Neutrophil (primary cell): ENCODE results near the gene GATA1.

Source experiments
- H3K27ac ChIP-seq: fragments of 200-600 bp; sonication (generic); 2 replicates; pipeline ENCODE4 v1.5.1; 2016; ENCODE audit warnings: mild to moderate bottlenecking, moderate library complexity
- H3K27me3 ChIP-seq: fragments of 200-600 bp; sonication (generic); 2 replicates; pipeline ENCODE4 v1.6.0; 2016; ENCODE audit warnings: mild to moderate bottlenecking
- H3K36me3 ChIP-seq: fragments of 200-600 bp; sonication (generic); 2 replicates; pipeline ENCODE4 v1.5.1; 2017
- H3K4me1 ChIP-seq, 2 experiments: fragments of 200-600 bp in 1 of 2; sonication (generic) in 1 of 2; 1 replicate in 1 of 2; 2 replicates in 1 of 2; pipeline versions ENCODE4 v1.5.1 to v1.6.1; 2013 to 2016; ENCODE audit warnings: low read depth in 1 of 2, low read length in 1 of 2, mild to moderate bottlenecking in 1 of 2, moderate library complexity in 1 of 2; ENCODE audit not compliant: control insufficient read depth in 1 of 2, insufficient read depth in 1 of 2
- H3K4me3 ChIP-seq, 2 experiments: fragments of 200-600 bp in 1 of 2; sonication (generic) in 1 of 2; 1 replicate in 1 of 2; 2 replicates in 1 of 2; pipeline ENCODE4 v1.5.1; 2013 to 2016; ENCODE audit warnings: low read depth in 1 of 2, low read length in 1 of 2, mild to moderate bottlenecking in 1 of 2, moderate library complexity in 1 of 2
- H3K9me3 ChIP-seq: fragments of 200-600 bp; sonication (generic); 2 replicates; pipeline ENCODE4 v1.5.1; 2016
- CTCF ChIP-seq: fragments of 200-600 bp; sonication (generic); IDR thresholded peaks from 2 replicates; pipeline ENCODE4 v1.5.1; 2016; ENCODE audit warnings: antibody characterized with exemption

The GATA1 gene

DNA sequence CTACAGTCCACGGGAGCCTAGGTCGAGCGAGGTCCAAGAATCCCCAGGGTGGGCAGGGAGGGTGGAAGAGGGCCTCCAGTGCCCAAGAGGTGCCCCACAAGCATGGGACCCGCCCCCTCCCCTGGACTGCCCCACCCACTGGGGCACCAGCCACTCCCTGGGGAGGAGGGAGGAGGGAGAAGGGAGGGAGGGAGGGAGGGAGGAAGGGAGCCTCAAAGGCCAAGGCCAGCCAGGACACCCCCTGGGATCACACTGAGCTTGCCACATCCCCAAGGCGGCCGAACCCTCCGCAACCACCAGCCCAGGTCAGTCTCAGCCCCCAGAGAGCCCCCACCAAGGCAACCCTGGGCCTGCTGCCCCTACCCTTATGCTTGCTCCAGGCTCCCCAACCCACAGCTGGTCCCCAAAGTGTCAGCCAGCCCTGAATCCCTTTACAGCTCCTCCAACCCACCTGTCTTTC is at the start of gene GATA1:
TSS of gene GATA1 (plus strand) at position 250 of the 460 bp plus-strand sequence. CDS start 4,520 bp downstream, outside the sequence.
- Histone ChIP-seq H3K4me3 (no peak within 1 kb of the TSS), H3K36me3 (no peaks in the 10 kb centered on the region), H3K27ac (no peak within 1 kb of the TSS), H3K4me1 (peaks cover 7 to 9% of the 10 kb centered on the region in 2 experiments), H3K27me3 (no peaks in the 10 kb centered on the region), H3K9me3 (no peaks in the 10 kb centered on the region)
- no peak for TF ChIP-seq CTCF

GRCh38 chrX:48736878-48737212 is 49.5 kb upstream of the GATA1 start:
- peak overlapping the region; percentile 93 for H3K27ac ChIP-seq

DNA sequence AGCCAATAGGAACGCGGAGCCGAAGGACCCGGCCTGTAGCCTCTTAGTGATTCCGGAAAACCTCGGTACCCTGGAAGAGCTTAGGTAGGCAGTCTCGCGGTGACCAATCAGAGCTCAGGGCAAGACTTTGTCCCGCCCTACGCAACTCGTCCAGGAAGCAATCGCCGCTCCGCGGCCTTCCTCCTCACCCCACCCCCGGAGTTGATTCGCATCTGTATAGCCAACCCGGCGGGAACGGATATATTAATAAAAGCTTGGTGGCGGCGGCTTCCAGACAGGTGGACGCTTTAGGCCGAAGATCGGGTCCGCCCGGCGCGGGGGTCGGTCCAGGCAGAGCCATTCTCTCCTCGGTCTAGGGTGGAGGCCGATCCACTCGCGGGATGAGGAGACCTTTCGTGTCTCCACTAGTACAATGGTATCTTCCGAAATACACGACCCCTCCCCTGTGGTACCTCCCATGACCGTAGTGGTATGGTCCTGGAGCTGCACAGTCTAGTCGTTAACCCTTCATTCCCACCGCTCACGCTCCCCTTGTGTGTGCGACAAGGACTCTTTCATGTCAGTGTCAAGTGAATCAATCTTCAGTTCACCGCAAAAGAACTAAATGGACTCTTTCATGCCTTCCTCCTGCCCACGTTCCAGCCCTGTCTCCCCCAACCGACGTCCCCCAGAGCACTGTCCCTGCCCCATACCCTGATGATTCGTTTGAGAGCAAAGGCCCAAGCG is 49.0 kb upstream of the GATA1 start:
- peak overlapping the region; percentile 93 for H3K27ac ChIP-seq
- peaks cover 9 to 13% of the 10 kb centered on the region in 2 experiments for H3K4me1 ChIP-seq
- peak overlapping the region; percentile 55 to 67 for H3K4me3 ChIP-seq
- no peaks in the 10 kb centered on the region for H3K9me3 ChIP-seq
- no peaks in the 10 kb centered on the region for H3K27me3 ChIP-seq
- no peaks in the 10 kb centered on the region for H3K36me3 ChIP-seq
- no peak for TF ChIP-seq CTCF

More at GRCh38 chrX:48736878-48737212, 49.5 kb upstream of the GATA1 start:
- Histone ChIP-seq H3K4me3 (peak overlapping the region; percentile 55 to 67), H3K4me1 (peaks cover 9 to 13% of the 10 kb centered on the region in 2 experiments), H3K9me3 (no peaks in the 10 kb centered on the region), H3K27me3 (no peaks in the 10 kb centered on the region), H3K36me3 (no peaks in the 10 kb centered on the region)
- no peak for TF ChIP-seq CTCF

- no peaks in the 10 kb centered on the region for H3K27me3 ChIP-seq
- H3K4me3 ChIP-seq = peak overlapping the region; percentile 55 to 67
- peaks cover 9 to 13% of the 10 kb centered on the region in 2 experiments for H3K4me1 ChIP-seq
- TF ChIP-seq CTCF = no peak
- H3K9me3 ChIP-seq = no peaks in the 10 kb centered on the region
- H3K27ac ChIP-seq = peak overlapping the region; percentile 93
- no peaks in the 10 kb centered on the region for H3K36me3 ChIP-seq
Observed at GRCh38 chrX:48737940-48738339, 48.5 kb upstream of the GATA1 start.

- H3K27me3 ChIP-seq = no peaks in the 10 kb centered on the region
- no peak for TF ChIP-seq CTCF
- H3K9me3 ChIP-seq = no peaks in the 10 kb centered on the region
- H3K4me3 ChIP-seq = no peak overlapping the region
- no peaks in the 10 kb centered on the region for H3K36me3 ChIP-seq
- H3K27ac ChIP-seq = no peak overlapping the region
- H3K4me1 ChIP-seq = peaks cover 15 to 23% of the 10 kb centered on the region in 2 experiments
Observed at GRCh38 chrX:48741834-48742233, 44.6 kb upstream of the GATA1 start.
